GM18511 (cell line): ENCODE data around the gene ST6GALNAC3.
A peak's percentile ranks its signal among the peaks of the same experiment; 100 is the strongest.
"Not testable (repeated sequence)": the region's sequence is repeated elsewhere in the genome, so short reads cannot be mapped to it uniquely, and the experiment has no call there.

Source experiments
- ATAC-seq: cut with Tn5 transposase; IDR thresholded peaks from one replicate; pipeline ENCODE4 v1.9.1; 2021; ENCODE audit warnings: mild to moderate bottlenecking, moderate library complexity; ENCODE audit not compliant: unreplicated experiment

The ST6GALNAC3 gene

GRCh38 chr1:76105372-76105771 is 30.8 kb downstream of the ST6GALNAC3 start:
- no peak for ATAC-seq

GRCh38 chr1:76106251-76106650 is 31.7 kb downstream of the ST6GALNAC3 start:
- ATAC-seq = no peak

GRCh38 chr1:76106719-76107235 is 32.2 kb downstream of the ST6GALNAC3 start:
- ATAC-seq = no peak

GRCh38 chr1:76109404-76109803 is 34.9 kb downstream of the ST6GALNAC3 start:
- no peak for ATAC-seq

- no peak for ATAC-seq
Measured at GRCh38 chr1:76109901-76110560, 35.5 kb downstream of the ST6GALNAC3 start.

- no peak for ATAC-seq
Measured at GRCh38 chr1:76110666-76111065, 36.1 kb downstream of the ST6GALNAC3 start.

- ATAC-seq = not testable (repeated sequence)
Measured at GRCh38 chr1:76112321-76112720, 37.8 kb downstream of the ST6GALNAC3 start.

- ATAC-seq = no peak
Measured at GRCh38 chr1:76113446-76113845, 38.9 kb downstream of the ST6GALNAC3 start.

- no peak for ATAC-seq
Measured at GRCh38 chr1:76115171-76115570, 40.6 kb downstream of the ST6GALNAC3 start.

GRCh38 chr1:76121850-76122249 is 47.3 kb downstream of the ST6GALNAC3 start:
- ATAC-seq = no peak

GRCh38 chr1:76122271-76122670 is 47.7 kb downstream of the ST6GALNAC3 start:
- no peak for ATAC-seq

GRCh38 chr1:76123411-76124064 is 49.0 kb downstream of the ST6GALNAC3 start:
- ATAC-seq = not testable (repeated sequence)

GRCh38 chr1:76124196-76124595 is 49.6 kb downstream of the ST6GALNAC3 start:
- no peak for ATAC-seq

- no peak for ATAC-seq
Measured at GRCh38 chr1:76125473-76126219, 51.1 kb downstream of the ST6GALNAC3 start.

- no peak for ATAC-seq
Measured at GRCh38 chr1:76128096-76128495, 53.5 kb downstream of the ST6GALNAC3 start.

GRCh38 chr1:76129731-76130130 is 55.2 kb downstream of the ST6GALNAC3 start:
- ATAC-seq = no peak

- ATAC-seq = no peak
Measured at GRCh38 chr1:76130992-76131391, 56.4 kb downstream of the ST6GALNAC3 start.

- ATAC-seq = no peak
Measured at GRCh38 chr1:76133977-76134376, 59.4 kb downstream of the ST6GALNAC3 start.

GRCh38 chr1:76135835-76136234 is 61.3 kb downstream of the ST6GALNAC3 start:
- ATAC-seq = no peak

GRCh38 chr1:76136894-76137293 is 62.3 kb downstream of the ST6GALNAC3 start:
- ATAC-seq = peak; percentile 67

GRCh38 chr1:76137746-76138145 is 63.2 kb downstream of the ST6GALNAC3 start:
- no peak for ATAC-seq

GRCh38 chr1:76138217-76138616 is 63.7 kb downstream of the ST6GALNAC3 start:
- no peak for ATAC-seq
